NCI-H2171 (cell line): ENCODE results near the gene SEC14L3.
A peak's percentile ranks its signal among the peaks of the same experiment; 100 is the strongest.

ENCODE experiments used
- DNase-seq: peaks from one replicate; lab custom pipeline; 2025; lab: John Stamatoyannopoulos, UW

The SEC14L3 gene

DNA sequence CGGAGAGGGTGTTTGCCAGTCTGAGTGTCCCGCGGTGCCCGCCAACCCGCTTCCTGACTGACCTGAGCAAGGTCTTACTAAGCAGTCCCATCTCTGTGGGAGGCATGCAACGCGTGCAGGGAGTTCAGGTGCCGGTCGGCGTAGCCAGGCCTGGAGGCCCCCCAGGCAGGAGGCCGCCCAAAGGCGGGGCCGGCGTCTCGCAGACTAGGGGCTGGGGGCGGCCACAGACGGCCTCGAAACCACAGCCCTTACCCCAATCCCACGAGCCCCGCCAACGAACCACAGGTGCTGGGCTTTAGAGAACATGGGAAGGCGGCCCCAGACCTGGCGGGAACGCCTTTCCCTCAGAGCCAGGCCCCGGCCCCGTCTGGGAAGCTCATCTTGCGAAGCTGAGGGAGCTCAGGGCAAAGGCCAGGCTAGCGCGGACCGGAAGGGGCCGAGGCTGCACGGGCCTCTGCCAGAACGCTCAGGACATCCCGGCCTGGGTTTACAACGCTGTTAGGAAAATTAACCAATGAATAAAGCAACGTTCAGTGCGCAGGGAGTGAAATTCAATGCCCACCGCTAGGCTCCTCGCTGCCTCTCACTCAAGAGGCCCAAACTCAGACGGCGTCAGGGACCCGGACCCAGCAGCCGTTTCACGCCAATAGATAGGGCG, 48.4 kb downstream of the SEC14L3 start:
- DNase-seq: peak; percentile 74

DNA sequence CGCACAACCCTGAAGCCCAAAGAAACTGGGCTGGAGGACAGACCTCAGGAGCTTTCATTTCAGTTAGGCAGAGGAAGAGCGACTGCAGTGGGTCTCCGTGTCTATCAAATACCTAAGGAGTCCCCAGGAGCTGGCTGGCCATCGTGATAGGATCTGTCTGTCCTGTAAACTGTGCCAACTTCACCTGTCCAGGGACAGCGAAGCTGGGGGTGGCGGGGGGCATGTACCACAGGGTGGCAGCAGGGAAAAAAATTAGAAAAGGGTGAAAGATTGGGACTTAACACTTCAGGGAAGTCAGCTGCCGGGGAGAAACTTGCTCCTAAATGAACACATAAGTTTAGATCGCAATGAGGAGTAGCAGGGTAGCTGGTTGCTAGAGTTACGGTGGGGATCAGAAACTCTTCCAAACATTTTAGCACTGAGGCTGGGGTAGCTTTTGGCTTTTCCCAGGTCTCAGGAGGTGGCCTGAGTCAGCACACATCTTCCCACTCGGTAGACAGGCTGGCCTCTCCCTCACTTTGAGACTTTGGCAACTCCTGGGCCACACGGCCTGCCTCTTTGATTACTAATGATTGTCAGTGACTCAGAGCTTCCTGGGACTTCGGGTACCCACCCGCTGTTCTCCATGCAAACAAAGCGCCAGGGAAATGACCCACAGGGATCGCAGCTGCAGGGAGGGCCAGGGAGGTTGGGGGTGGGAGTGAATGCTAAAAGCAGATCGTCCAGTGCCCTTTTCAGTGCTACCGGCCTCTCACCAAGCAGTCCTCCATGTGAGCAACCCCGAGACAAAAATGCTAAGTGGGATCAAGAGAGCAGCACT, 49.1 kb downstream of the SEC14L3 start:
- no peak for DNase-seq

DNA sequence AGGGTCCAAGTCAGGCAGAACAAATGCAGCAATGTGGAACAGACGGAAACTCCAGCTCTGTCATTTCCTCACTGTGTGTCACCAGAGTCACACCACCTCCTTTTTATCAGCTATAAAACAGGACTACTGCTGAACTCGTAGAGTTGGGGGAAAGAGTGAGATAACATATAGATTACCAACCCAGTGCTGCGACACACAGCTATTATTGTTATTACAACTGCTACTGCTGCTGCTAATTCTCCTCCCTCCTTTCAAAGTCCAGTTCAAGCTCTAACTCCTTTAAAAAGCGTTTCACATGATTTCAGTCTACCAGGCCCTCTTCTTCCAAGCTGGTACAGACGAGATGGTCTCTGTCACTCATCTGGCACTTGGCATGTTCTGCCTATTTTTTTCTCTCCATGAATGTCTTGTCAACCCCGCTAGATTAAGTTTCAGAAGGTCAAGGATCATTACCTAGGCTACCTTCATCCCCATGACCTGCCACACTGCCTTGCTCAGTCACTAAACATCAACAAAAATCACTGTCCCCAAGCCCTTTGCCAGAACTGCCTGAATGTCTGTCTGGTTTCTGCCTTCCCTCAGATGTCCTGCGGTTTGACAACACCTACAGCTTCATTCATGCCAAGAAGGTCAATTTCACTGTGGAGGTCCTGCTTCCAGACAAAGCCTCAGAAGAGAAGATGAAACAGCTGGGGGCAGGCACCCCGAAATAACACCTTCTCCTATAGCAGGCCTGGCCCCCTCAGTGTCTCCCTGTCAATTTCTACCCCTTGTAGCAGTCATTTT, 49.9 kb downstream of the SEC14L3 start:
- no peak for DNase-seq

DNA sequence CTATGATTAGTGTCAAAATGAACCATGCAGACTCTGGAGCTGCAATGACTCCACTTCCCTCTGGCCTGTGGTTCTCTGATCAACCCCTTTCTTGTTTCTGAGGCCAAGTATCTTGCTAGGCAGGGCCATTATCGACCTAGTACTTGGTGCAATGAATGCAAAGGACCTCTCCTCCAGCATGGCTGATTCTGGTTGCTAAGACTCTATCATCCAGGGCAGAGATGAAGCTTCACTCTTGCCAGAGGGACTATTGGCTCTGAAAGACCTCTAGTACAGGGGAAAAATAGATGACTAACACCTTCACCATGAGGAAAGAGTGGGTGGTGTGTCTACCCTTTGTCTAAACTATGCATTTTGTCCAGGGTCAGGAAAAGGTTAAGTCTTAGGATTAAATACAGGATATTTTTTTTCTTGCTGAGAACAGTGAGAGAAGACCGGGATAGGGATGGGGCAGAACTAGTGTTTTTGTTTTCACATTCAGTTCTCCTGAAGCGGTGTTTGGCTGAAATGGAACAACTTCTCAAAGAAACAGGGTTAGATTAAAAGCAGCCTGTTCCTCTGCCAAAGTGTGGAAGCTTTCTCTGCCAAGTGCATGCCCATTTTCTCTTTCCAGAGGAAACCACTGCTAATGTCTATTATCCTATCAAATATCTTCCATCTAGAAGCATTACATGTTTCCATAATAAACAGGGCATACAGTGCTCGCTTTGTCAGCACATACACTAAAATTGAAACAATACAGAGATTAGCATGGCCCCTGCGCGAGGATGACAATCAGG, 51.3 kb downstream of the SEC14L3 start:
- no peak for DNase-seq

DNA sequence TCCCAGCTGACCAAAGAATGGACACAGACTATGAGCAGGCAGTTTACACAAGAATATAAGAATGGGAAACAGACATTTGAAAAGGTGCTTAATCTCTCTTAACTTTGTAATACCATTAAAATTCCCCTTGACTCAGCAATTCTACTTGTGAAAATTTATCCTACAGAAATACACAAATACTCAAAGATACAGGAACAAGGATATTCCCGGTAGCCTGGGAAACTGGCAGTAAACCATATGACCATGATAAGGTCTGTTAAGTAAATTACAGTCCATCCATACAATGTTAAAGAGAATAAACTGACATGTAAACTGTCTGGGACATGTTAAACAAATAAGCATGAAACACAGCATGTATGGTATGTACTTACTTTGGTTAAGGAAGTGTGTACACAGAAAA, 55.0 kb downstream of the SEC14L3 start:
- no peak for DNase-seq

DNA sequence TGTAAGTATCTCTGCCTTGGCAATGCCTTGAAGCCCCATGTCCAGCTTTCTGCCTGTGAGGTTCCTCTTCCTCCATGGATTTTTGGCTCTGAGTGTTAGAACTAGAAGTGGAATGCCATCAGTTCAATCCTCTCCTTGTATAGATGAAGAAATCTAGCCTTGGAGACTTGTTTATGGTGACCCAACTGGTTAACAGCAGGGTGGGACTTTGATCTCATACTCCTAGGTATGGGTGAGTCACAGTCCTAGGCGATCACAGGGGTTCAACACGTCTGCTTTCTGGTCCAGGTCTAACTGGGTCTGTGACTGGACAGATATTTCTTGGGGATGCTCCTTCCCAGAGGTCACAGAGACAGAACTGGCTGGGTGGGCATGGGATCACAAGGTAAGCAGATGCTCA, 55.4 kb downstream of the SEC14L3 start:
- DNase-seq: no peak

DNA sequence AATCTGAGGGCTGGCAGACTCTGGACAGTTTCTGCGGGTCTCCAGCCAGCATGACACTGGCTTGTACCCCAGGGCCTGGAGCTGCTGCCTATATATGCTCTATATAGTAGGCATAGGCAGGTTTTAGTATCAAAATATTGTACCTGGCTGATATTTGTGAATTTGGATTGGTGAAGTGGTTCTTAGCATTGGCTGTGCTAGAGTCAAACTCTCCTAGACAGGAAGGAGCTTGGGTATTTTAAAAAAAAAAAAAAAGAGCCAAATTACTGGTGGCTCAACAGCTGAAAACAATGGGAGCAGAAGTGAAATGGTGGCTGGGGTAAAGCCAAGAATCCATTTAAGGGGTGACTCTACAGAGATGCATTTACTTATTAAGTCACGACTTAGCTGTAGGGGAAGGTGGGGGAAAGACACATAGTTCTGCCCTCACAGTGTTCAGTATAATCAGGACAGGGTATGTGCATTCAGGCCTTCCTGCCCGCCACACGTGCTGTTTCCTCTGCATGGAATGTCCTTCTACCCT, 57.2 kb downstream of the SEC14L3 start:
- DNase-seq: no peak

DNA sequence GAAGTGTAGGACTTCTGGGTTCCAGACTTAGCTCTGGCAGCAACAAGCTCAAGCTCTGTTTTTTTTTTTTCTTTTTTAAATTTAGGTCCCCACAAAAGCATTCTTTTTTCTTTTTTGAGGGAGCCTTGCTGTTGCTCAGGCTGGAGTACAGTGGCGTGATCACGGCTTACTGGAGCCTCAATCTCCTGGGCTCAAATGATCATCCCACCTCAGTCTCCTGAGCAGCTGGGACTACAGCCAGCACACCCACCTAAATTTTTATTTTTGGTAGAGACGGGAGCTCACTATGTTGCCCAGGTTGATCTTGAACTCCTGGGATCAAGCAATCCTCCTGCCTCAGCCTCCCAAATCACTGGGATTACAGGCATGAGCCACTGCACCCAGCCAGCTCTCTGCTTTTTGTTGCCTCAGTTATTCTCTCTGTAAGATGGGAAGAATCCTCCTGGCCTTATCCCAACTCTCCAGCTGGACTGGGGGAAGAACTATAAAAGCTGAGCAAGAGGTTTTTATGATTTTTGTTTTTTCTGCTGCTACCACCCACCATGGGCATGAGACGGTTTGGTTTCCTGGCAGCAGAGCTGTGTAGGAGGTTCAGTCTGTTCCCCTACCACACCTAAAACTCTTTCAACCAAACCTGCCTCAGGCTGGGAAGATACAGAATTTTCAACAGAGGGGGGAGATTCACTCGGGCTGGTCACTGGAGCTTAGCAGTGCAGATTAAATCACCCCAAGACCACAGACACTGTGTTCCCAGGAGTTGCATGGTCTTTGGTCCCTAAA, 57.9 kb downstream of the SEC14L3 start:
- no peak for DNase-seq

DNA sequence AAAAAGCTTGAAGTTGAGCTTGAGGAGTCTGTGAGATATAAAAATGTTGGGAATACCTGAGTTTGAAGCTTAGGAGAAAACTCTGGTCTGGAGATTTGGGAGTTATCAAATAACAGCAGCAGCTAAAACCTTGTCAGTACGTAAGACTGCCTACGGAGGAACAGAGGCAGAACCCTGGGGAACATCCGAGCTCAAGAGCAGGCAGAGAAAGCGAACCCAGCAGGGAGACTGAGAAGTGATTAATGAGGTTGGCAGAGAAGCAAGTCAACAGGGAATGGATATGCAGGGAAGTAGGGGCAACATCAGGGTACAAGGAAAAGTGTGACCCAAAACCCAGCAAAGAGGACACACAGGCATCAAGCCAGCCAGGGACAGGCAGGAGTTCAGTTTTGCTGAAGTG, 58.8 kb downstream of the SEC14L3 start:
- DNase-seq: no peak

DNA sequence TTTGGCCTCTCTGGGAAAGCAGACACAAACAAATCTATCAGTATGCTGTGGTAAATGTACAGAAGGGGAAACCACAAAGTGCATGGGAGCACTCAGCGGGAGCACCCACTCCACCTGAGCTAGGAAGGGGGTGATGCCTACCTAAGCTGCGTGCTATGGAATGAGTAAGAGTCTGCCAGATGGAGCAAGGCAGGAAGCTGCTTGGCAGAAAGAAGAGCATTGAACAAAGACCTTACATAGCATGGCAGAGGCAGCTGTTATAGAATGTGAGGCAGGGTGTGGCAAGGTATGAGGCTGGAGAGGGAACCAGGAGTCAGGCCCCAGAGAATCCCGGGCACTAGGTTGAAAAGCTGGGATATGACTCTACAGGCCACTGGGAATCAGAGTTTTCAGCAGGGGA, 60.0 kb downstream of the SEC14L3 start:
- no peak for DNase-seq
